ENCODE measurements around the gene TRAF3IP1. TPM values are rescaled to one million over a fixed set of nuclear protein-coding genes. Genes with fewer than 3 reads are reported as not detected.
"Not testable (repeated sequence)": the region's sequence is repeated elsewhere in the genome, so short reads cannot be mapped to it uniquely, and the experiment has no call there.

TRAF3IP1 gene, protein sequence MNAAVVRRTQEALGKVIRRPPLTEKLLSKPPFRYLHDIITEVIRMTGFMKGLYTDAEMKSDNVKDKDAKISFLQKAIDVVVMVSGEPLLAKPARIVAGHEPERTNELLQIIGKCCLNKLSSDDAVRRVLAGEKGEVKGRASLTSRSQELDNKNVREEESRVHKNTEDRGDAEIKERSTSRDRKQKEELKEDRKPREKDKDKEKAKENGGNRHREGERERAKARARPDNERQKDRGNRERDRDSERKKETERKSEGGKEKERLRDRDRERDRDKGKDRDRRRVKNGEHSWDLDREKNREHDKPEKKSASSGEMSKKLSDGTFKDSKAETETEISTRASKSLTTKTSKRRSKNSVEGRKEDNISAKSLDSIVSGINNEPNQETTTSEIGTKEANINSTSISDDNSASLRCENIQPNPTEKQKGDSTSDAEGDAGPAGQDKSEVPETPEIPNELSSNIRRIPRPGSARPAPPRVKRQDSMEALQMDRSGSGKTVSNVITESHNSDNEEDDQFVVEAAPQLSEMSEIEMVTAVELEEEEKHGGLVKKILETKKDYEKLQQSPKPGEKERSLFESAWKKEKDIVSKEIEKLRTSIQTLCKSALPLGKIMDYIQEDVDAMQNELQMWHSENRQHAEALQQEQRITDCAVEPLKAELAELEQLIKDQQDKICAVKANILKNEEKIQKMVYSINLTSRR
- 1 to 10 TPM; 5.1 to 6.9 TPM for total RNA-seq
- polyA plus RNA-seq (2013, experiment 1 of 2) = 6.1 TPM
- polyA plus RNA-seq (2013, experiment 2 of 2) = 6.8 TPM
- 3.2 to 29.2 (median 17.9) reads per million in 172 experiments for total RNA-seq

DNA sequence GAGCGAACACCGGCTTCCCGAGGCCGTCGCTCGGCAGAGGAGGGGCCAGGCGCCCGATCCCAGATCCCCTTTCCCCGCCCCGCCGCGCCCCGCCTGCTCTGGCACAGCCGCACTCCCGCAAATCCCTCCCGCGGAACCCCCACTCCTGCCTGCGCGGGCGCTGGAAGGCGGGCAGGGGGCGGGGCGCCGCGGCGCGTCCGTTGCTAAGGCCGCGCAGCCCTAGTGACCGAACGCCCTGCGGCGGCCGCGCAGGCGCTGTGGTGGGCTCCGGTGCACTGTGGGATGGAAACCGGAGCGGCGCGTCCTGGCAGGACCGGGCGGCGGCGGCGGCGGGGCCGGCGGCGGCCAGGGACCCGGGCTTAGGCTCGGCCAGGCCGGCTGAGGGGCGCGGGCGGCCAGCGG, at the start of gene TRAF3IP1:
Gene TRAF3IP1, plus strand, starts transcription at position 273 of the 402 bp plus-strand sequence. CDS start 145 bp downstream, outside the sequence.
- Histone ChIP-seq H3K36me3 (ENCODE audit: insufficient read depth, low read length) (no peaks in the 10 kb centered on the region), H3K9me3 (ENCODE audit: control insufficient read depth in 1 of 2, insufficient read depth in 1 of 2, low read length in 2 of 2) (no peaks in the 10 kb centered on the region), H3K27me3 (ENCODE audit: control insufficient read depth in 1 of 2, insufficient read depth in 2 of 2, low read length in 2 of 2) (no peaks in the 10 kb centered on the region), H3K4me3 (ENCODE audit: low read length) (peak within 1 kb of the TSS; percentile 60), H3K27ac (ENCODE audit: low read depth in 1 of 2, low read length in 2 of 2) (no peak within 1 kb of the TSS), H3K4me1 (ENCODE audit: insufficient read depth, low read length) (peaks cover 20% of the 10 kb centered on the region)
- intact Hi-C loops (cut with DNase I, micrococcal nuclease) = loop anchor here (1.0 to 2.0 kb wide), 2 partner anchors 31 kb away; partner anchors contain the start of gene PER2 (in 1 of the 2)
- peak; percentile 68 to 93 (median 81) for DNase-seq
- no peak within 1 kb of the TSS for H3K27ac Mint-ChIP-seq
- peak; percentile 94 for ATAC-seq (ENCODE audit: poor library complexity)
- peaks cover 26% of the 10 kb centered on the region for H3K4me1 Mint-ChIP-seq (ENCODE audit: low read depth)
- TF ChIP-seq CTCF (IDR thresholded peaks at IDR 0.05) = no peak
- H3K36me3 Mint-ChIP-seq (ENCODE audit: low read depth) = peaks cover 8% of the 10 kb centered on the region
- ChIA-PET CTCF (no interaction called here), POLR2A (interaction anchor here (1.4 kb wide), 1 partner anchor 31 kb away, joined by 5 read pairs; the partner anchor contains the start of gene PER2)
- peak within 1 kb of the TSS; percentile 88 for H3K4me3 Mint-ChIP-seq
- H3K27me3 Mint-ChIP-seq = no peaks in the 10 kb centered on the region
- no peaks in the 10 kb centered on the region for H3K9me3 Mint-ChIP-seq

DNA sequence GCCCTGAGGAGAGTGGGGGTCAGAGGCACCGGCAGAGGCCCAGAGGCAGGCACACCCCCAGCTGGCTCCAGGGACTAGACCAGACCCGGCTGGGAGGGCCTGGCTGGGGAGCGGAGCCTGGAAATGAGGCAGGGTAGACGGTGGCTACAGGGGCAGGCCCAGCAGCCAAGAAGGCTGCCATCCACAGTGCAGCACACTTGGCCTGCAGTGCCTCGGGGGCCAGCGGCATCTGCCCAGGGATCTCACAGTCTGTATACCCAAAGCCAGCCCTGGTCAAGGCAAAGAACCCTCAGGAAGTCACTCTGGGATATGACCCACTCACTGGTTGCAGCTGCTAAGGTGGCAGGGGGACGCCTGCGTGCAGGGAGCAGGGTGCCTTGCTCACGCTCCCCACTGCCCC, 49.7 kb upstream of the TRAF3IP1 start:
- no peak for DNase-seq
- Mint-ChIP-seq H3K9me3 (no peaks in the 10 kb centered on the region), H3K4me3 (no peak overlapping the region), H3K27me3 (no peaks in the 10 kb centered on the region), H3K36me3 (ENCODE audit: low read depth) (peaks cover 82% of the 10 kb centered on the region), H3K4me1 (ENCODE audit: low read depth) (no peaks in the 10 kb centered on the region), H3K27ac (no peak overlapping the region)
- no peak overlapping the region for H3K4me3 ChIP-seq (ENCODE audit: low read length)
- H3K36me3 ChIP-seq (ENCODE audit: insufficient read depth, low read length) = peaks cover 62% of the 10 kb centered on the region
- no peak for ATAC-seq (ENCODE audit: poor library complexity)
- intact Hi-C loops (cut with DNase I, micrococcal nuclease) = no loop called here
- ChIA-PET CTCF (no interaction called here), POLR2A (no interaction called here)
- no peaks in the 10 kb centered on the region for H3K9me3 ChIP-seq (ENCODE audit: control insufficient read depth in 1 of 2, insufficient read depth in 1 of 2, low read length in 2 of 2)
- no peak for TF ChIP-seq CTCF (IDR thresholded peaks at IDR 0.05)
- no peak overlapping the region for H3K27ac ChIP-seq (ENCODE audit: low read depth in 1 of 2, low read length in 2 of 2)
- no peaks in the 10 kb centered on the region for H3K27me3 ChIP-seq (ENCODE audit: control insufficient read depth in 1 of 2, insufficient read depth in 2 of 2, low read length in 2 of 2)
- H3K4me1 ChIP-seq (ENCODE audit: insufficient read depth, low read length) = no peaks in the 10 kb centered on the region

DNA sequence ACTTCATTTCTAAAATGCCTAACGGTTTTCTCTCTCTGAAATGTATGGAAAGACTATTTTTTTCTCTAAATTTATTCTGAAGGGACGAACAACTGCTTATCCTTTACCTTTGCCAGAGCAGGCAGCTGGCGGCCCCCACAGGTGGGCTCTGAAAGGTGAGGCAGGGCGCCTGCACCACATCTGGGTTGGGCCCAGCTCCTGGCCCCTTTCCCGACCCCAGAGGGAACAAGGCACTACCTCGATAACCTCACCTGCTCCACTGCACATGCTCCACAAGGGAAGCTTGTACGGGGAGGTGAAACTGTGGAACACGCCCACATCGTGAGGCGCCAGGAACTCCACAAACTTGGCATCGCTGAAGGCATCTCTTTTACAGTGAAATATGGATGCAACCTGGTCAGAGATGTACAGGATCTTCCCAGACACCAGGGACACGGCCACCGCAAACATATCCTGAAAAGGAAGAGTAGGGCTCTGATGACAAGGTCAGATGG, 49.2 kb upstream of the TRAF3IP1 start:
- Histone ChIP-seq H3K4me1 (ENCODE audit: insufficient read depth, low read length) (no peaks in the 10 kb centered on the region), H3K9me3 (ENCODE audit: control insufficient read depth in 1 of 2, insufficient read depth in 1 of 2, low read length in 2 of 2) (no peaks in the 10 kb centered on the region), H3K36me3 (ENCODE audit: insufficient read depth, low read length) (peaks cover 66% of the 10 kb centered on the region), H3K4me3 (ENCODE audit: low read length) (no peak overlapping the region), H3K27me3 (ENCODE audit: control insufficient read depth in 1 of 2, insufficient read depth in 2 of 2, low read length in 2 of 2) (no peaks in the 10 kb centered on the region), H3K27ac (ENCODE audit: low read depth in 1 of 2, low read length in 2 of 2) (no peak overlapping the region)
- TF ChIP-seq CTCF (IDR thresholded peaks at IDR 0.05) = no peak
- peaks cover 84% of the 10 kb centered on the region for H3K36me3 Mint-ChIP-seq (ENCODE audit: low read depth)
- DNase-seq (no peak), ATAC-seq (ENCODE audit: poor library complexity) (no peak)
- no peaks in the 10 kb centered on the region for H3K9me3 Mint-ChIP-seq
- ChIA-PET CTCF (no interaction called here), POLR2A (no interaction called here)
- no peak overlapping the region for H3K4me3 Mint-ChIP-seq
- no peaks in the 10 kb centered on the region for H3K4me1 Mint-ChIP-seq (ENCODE audit: low read depth)
- H3K27me3 Mint-ChIP-seq = no peaks in the 10 kb centered on the region
- no peak overlapping the region for H3K27ac Mint-ChIP-seq
- intact Hi-C loops (cut with DNase I, micrococcal nuclease) = no loop called here

- H3K9me3 Mint-ChIP-seq, CTCF ChIA-PET, H3K27ac Mint-ChIP-seq: not testable (repeated sequence)
These were observed 48.6 kb upstream of the TRAF3IP1 start for GRCh38 chr2:238271686-238272085.

More at GRCh38 chr2:238271686-238272085, 48.6 kb upstream of the TRAF3IP1 start:
- peaks cover 90% of the 10 kb centered on the region for H3K36me3 Mint-ChIP-seq (ENCODE audit: low read depth)
- peaks cover 71% of the 10 kb centered on the region for H3K36me3 ChIP-seq (ENCODE audit: insufficient read depth, low read length)
- DNase-seq; H3K4me1 ChIP-seq (ENCODE audit: insufficient read depth, low read length); H3K4me3 Mint-ChIP-seq; H3K27ac ChIP-seq (ENCODE audit: low read depth in 1 of 2, low read length in 2 of 2); H3K27me3 ChIP-seq (ENCODE audit: control insufficient read depth in 1 of 2, insufficient read depth in 2 of 2, low read length in 2 of 2); intact Hi-C loops (cut with DNase I, micrococcal nuclease); H3K4me3 ChIP-seq (ENCODE audit: low read length); ATAC-seq (ENCODE audit: poor library complexity); H3K9me3 ChIP-seq (ENCODE audit: control insufficient read depth in 1 of 2, insufficient read depth in 1 of 2, low read length in 2 of 2); H3K27me3 Mint-ChIP-seq; POLR2A ChIA-PET; H3K4me1 Mint-ChIP-seq (ENCODE audit: low read depth): not testable (repeated sequence)

Data from CD4-positive, alpha-beta T cell (primary cell).